MCF 10A (cell line): ENCODE measurements around the gene MGST1. TPM values are rescaled to one million over a fixed set of nuclear protein-coding genes. Genes with fewer than 3 reads are reported as not detected.

Experiments used
- BruUV-seq: library from RNA; stranded (reverse); fragments of 400-500 nt; replicated peaks from 2 replicates; lab custom pipeline; 2021; lab: Mats Ljungman, UMichigan
- CTCF ChIA-PET: fragments of 300-600 bp; sonication (Branson Sonifier 250); formaldehyde crosslinking; extraction: SDS; loops from one replicate; lab custom pipeline; 2021; ENCODE audit warnings: antibody characterized with exemption, inconsistent platforms; lab: Yijun Ruan, JAX
- POLR2A ChIA-PET: fragments of 300-600, 350-650 bp; sonication (Branson Sonifier 250); formaldehyde crosslinking; extraction: SDS; loops from one replicate; lab custom pipeline; 2020; ENCODE audit warnings: antibody characterized with exemption, inconsistent platforms; lab: Yijun Ruan, JAX
- DNase-seq: peaks from one replicate; pipeline ENCODE4 v3.0.0-alpha.2; 2018; ENCODE audit not compliant: unreplicated experiment
- H3K27ac Mint-ChIP-seq: one replicate; pipeline ENCODE4 v1.8.0; 2022; ENCODE audit warnings: mild to moderate bottlenecking, low read depth, mixed read lengths; ENCODE audit not compliant: unreplicated experiment
- H3K27me3 Mint-ChIP-seq: one replicate; pipeline ENCODE4 v1.8.0; 2022; ENCODE audit warnings: mixed read lengths; ENCODE audit not compliant: insufficient read depth, unreplicated experiment
- H3K36me3 Mint-ChIP-seq: one replicate; pipeline ENCODE4 v1.8.0; 2022; ENCODE audit warnings: mild to moderate bottlenecking, moderate library complexity, mixed read lengths; ENCODE audit not compliant: insufficient read depth, unreplicated experiment
- H3K4me1 Mint-ChIP-seq: one replicate; pipeline ENCODE4 v1.8.0; 2022; ENCODE audit warnings: mixed read lengths; ENCODE audit not compliant: insufficient read depth, unreplicated experiment
- H3K4me3 Mint-ChIP-seq: one replicate; pipeline ENCODE4 v1.8.0; 2022; ENCODE audit warnings: mild to moderate bottlenecking, moderate library complexity, mixed read lengths; ENCODE audit not compliant: unreplicated experiment
- H3K9me3 Mint-ChIP-seq: one replicate; pipeline ENCODE4 v1.8.0; 2022; ENCODE audit warnings: mixed read lengths; ENCODE audit not compliant: unreplicated experiment
- CTCF ChIP-seq: fragments of 200-600 bp; IDR thresholded peaks from one replicate; pipeline ENCODE4 v1.8.0; 2022; ENCODE audit warnings: antibody characterized with exemption, mild to moderate bottlenecking; ENCODE audit not compliant: unreplicated experiment
- intact Hi-C: fragments of 100-400 bp; cut with micrococcal nuclease; formaldehyde crosslinking; loops from 2 replicates; pipeline ENCODE4 v1.14.1; 2022
- total RNA-seq: library from RNA; stranded (reverse); gene quantifications from 2 replicates; pipeline ENCODE4 v1.2.3, GENCODE V29; 2022

The MGST1 gene
- total RNA-seq, 1 experiment from 2014 or later, result 375 TPM

- Mint-ChIP-seq H3K27ac (no peak overlapping the region), H3K9me3 (peaks cover 6% of the 10 kb centered on the region), H3K36me3 (no peaks in the 10 kb centered on the region), H3K27me3 (no peaks in the 10 kb centered on the region), H3K4me3 (no peak overlapping the region), H3K4me1 (no peaks in the 10 kb centered on the region)
- CTCF ChIA-PET, result interaction anchor here (0.7 kb wide), 1 partner anchor 97 kb away, joined by 3 read pairs; no protein-coding TSS in a partner anchor
- DNase-seq, result peak; percentile 29
- TF ChIP-seq CTCF, result no peak
- no TSS peak for BruUV-seq
- intact Hi-C loops, result no loop called here
- POLR2A ChIA-PET, result interaction anchor here (1.3 kb wide), 1 partner anchor 9 kb away, joined by 3 read pairs; no protein-coding TSS in a partner anchor
Measured at GRCh38 chr12:16323010-16323409, 24.4 kb upstream of the MGST1 start.

- intact Hi-C loops, result no loop called here
- Mint-ChIP-seq H3K27ac (no peak overlapping the region), H3K9me3 (peaks cover 6% of the 10 kb centered on the region), H3K27me3 (no peaks in the 10 kb centered on the region), H3K4me1 (no peaks in the 10 kb centered on the region), H3K4me3 (no peak overlapping the region), H3K36me3 (no peaks in the 10 kb centered on the region)
- ChIA-PET POLR2A (interaction anchor here (1.3 kb wide), 1 partner anchor 9 kb away, joined by 3 read pairs; no protein-coding TSS in a partner anchor), CTCF (no interaction called here)
- DNase-seq, result no peak
- no TSS peak for BruUV-seq
- no peak for TF ChIP-seq CTCF
Measured at GRCh38 chr12:16323638-16324037, 23.8 kb upstream of the MGST1 start.

GRCh38 chr12:16324272-16324671 lies 23.2 kb upstream of the MGST1 start:
- ChIA-PET CTCF (no interaction called here), POLR2A (no interaction called here)
- no peak overlapping the region for H3K27ac Mint-ChIP-seq
- no peak overlapping the region for H3K4me3 Mint-ChIP-seq
- no peaks in the 10 kb centered on the region for H3K4me1 Mint-ChIP-seq
- H3K36me3 Mint-ChIP-seq, result no peaks in the 10 kb centered on the region
- DNase-seq, result no peak
- H3K27me3 Mint-ChIP-seq, result no peaks in the 10 kb centered on the region
- TF ChIP-seq CTCF, result no peak
- peaks cover 6% of the 10 kb centered on the region for H3K9me3 Mint-ChIP-seq
- BruUV-seq, result no TSS peak
- intact Hi-C loops, result no loop called here

GRCh38 chr12:16324772-16325171 lies 22.7 kb upstream of the MGST1 start:
- Mint-ChIP-seq H3K27ac (no peak overlapping the region), H3K4me3 (no peak overlapping the region), H3K9me3 (peaks cover 6% of the 10 kb centered on the region), H3K4me1 (no peaks in the 10 kb centered on the region), H3K27me3 (no peaks in the 10 kb centered on the region), H3K36me3 (no peaks in the 10 kb centered on the region)
- BruUV-seq, result no TSS peak
- no peak for DNase-seq
- TF ChIP-seq CTCF, result no peak
- POLR2A ChIA-PET, result no interaction called here
- intact Hi-C loops, result no loop called here
- CTCF ChIA-PET, result interaction anchor here (0.6 kb wide), 1 partner anchor 451 kb away, joined by 3 read pairs; no protein-coding TSS in a partner anchor
